SK-N-SH (cell line): ENCODE data around the gene HPCA. TPM values are rescaled to one million over a fixed set of nuclear protein-coding genes. Genes with fewer than 3 reads are reported as not detected.

Experiments
- CTCF ChIA-PET: fragments of 300-600, 350-600 bp; formaldehyde crosslinking; extraction: SDS; loops from one replicate; lab custom pipeline; 2021; lab: Yijun Ruan, JAX
- POLR2A ChIA-PET: fragments of 350-600 bp; sonication (Branson Sonifier 250); formaldehyde crosslinking; extraction: SDS; loops from one replicate; lab custom pipeline; 2020; ENCODE audit warnings: antibody characterized with exemption, inconsistent platforms; lab: Yijun Ruan, JAX
- DNase-seq: peaks from one replicate; pipeline ENCODE4 v3.0.0; 2012
- H2AFZ ChIP-seq: fragments of 200-600 bp; sonication (generic); 2 replicates; pipeline ENCODE4 v1.8.1; 2016; ENCODE audit warnings: antibody characterized with exemption, mild to moderate bottlenecking, low read depth
- H3F3A ChIP-seq: fragments of 200-600 bp; sonication (generic); replicated peaks from 2 replicates; pipeline ENCODE3; 2016; ENCODE audit warnings: antibody characterized with exemption, mild to moderate bottlenecking; ENCODE audit not compliant: insufficient read depth
- H3K27ac ChIP-seq, 2 experiments: fragments of 200-500 bp in 1 of 2; fragments of 200-600 bp in 1 of 2; sonication (Bioruptor generic) in 1 of 2; sonication (generic), shearing (Covaris generic) in 1 of 2; 2 replicates each; pipeline versions ENCODE4 v1.5.1 to v1.6.1; 2014 to 2016; ENCODE audit warnings: low read depth in 2 of 2, inconsistent platforms in 1 of 2, low read length in 1 of 2, mild to moderate bottlenecking in 1 of 2, mixed read lengths in 1 of 2
- H3K27me3 ChIP-seq: fragments of 200-600 bp; sonication (generic), shearing (Covaris generic); 2 replicates; pipeline ENCODE4 v1.6.1; 2016; ENCODE audit warnings: mixed run types; ENCODE audit not compliant: insufficient read depth
- H3K36me3 ChIP-seq, 2 experiments: fragments of 200-500 bp in 1 of 2; fragments of 200-600 bp in 1 of 2; sonication (Bioruptor generic) in 1 of 2; sonication (generic) in 1 of 2; replicated peaks in 1 of 2; 2 replicates each; pipeline versions ENCODE3 to v1.5.1; 2014 to 2016; ENCODE audit warnings: low read length in 1 of 2, mild to moderate bottlenecking in 1 of 2; ENCODE audit not compliant: insufficient read depth in 2 of 2, control insufficient read depth in 1 of 2
- H3K4me1 ChIP-seq, 2 experiments: fragments of 200-500 bp in 1 of 2; fragments of 200-600 bp in 1 of 2; sonication (Bioruptor generic) in 1 of 2; sonication (generic), shearing (Covaris generic) in 1 of 2; 2 replicates each; pipeline versions ENCODE4 v1.5.1 to v1.6.1; 2014 to 2016; ENCODE audit warnings: low read depth in 1 of 2, low read length in 1 of 2, mixed run types in 1 of 2; ENCODE audit not compliant: insufficient read depth in 2 of 2, control insufficient read depth in 1 of 2
- H3K4me2 ChIP-seq: fragments of 200-600 bp; sonication (generic), shearing (Covaris generic); 2 replicates; pipeline ENCODE4 v1.6.1; 2017; ENCODE audit warnings: mixed run types
- H3K4me3 ChIP-seq, 2 experiments: fragments of 200-500 bp in 1 of 2; fragments of 200-600 bp in 1 of 2; sonication (Bioruptor generic) in 1 of 2; sonication (generic), shearing (Covaris generic) in 1 of 2; 2 replicates each; pipeline versions ENCODE4 v1.5.1 to v1.8.1; 2014 to 2016; ENCODE audit warnings: low read depth in 2 of 2, inconsistent platforms in 1 of 2, low read length in 1 of 2, mild to moderate bottlenecking in 1 of 2, mixed read lengths in 1 of 2, moderate library complexity in 1 of 2
- H3K79me2 ChIP-seq: fragments of 200-600 bp; sonication (generic); 2 replicates; pipeline ENCODE4 v1.8.1; 2017; ENCODE audit warnings: mild to moderate bottlenecking; ENCODE audit not compliant: insufficient read depth
- H3K9ac ChIP-seq: fragments of 200-600 bp; sonication (generic); 2 replicates; pipeline ENCODE4 v1.6.1; 2017; ENCODE audit warnings: mixed run types
- H3K9me2 ChIP-seq: fragments of 200-600 bp; sonication (generic); 2 replicates; pipeline ENCODE4 v1.6.1; 2017; ENCODE audit warnings: mixed run types
- H3K9me3 ChIP-seq: fragments of 200-600 bp; sonication (generic); 2 replicates; pipeline ENCODE4 v1.6.1; 2017; ENCODE audit warnings: mixed run types, mild to moderate bottlenecking, moderate library complexity
- H4K20me1 ChIP-seq: fragments of 200-600 bp; sonication (generic); 2 replicates; pipeline ENCODE4 v1.6.1; 2017; ENCODE audit warnings: mild to moderate bottlenecking, mixed run types; ENCODE audit not compliant: insufficient read depth
- CTCF ChIP-seq: fragments of 200-600 bp; sonication (generic); IDR thresholded peaks from 2 replicates; pipeline ENCODE4 v1.6.1; 2017; ENCODE audit warnings: antibody characterized with exemption, mild to moderate bottlenecking, moderate library complexity
- EP300 ChIP-seq, 2 experiments: IDR thresholded peaks; 2 replicates each; pipeline versions ENCODE4 v1.4.0 to v1.6.1; 2012; ENCODE audit warnings: borderline replicate concordance in 1 of 2, low read depth in 1 of 2, low read length in 1 of 2
- FOSL2 ChIP-seq: IDR thresholded peaks from 2 replicates; pipeline ENCODE4 v1.4.0; 2012; ENCODE audit warnings: low read depth, mild to moderate bottlenecking, moderate library complexity, borderline replicate concordance
- FOXJ3 ChIP-seq: sonication (generic); formaldehyde crosslinking; IDR thresholded peaks from 2 replicates; pipeline ENCODE4 v1.5.1; 2020; ENCODE audit warnings: mild to moderate bottlenecking, missing genetic modification reagents
- FOXM1 ChIP-seq: IDR thresholded peaks from 2 replicates; pipeline ENCODE4 v1.4.0; 2012; ENCODE audit warnings: low read depth, mild to moderate bottlenecking
- GABPA ChIP-seq: IDR thresholded peaks from 2 replicates; pipeline ENCODE4 v1.4.0; 2012; ENCODE audit warnings: low read depth, mild to moderate bottlenecking
- JUND ChIP-seq: IDR thresholded peaks from 2 replicates; pipeline ENCODE4 v1.4.0; 2012
- MXI1 ChIP-seq: IDR thresholded peaks from 2 replicates; pipeline ENCODE4 v1.6.1; 2012; ENCODE audit warnings: mild to moderate bottlenecking, low read depth, low read length, improper control_type of control experiment
- POLR2AphosphoS5 ChIP-seq: IDR thresholded peaks from 2 replicates; pipeline ENCODE4 v1.6.1; 2012; ENCODE audit warnings: low read depth, low read length
- RCOR1 ChIP-seq: fragments of 150-350 bp; IDR thresholded peaks from 2 replicates; pipeline ENCODE4 v1.6.1; 2017; ENCODE audit warnings: antibody characterized with exemption, low read length
- RFX5 ChIP-seq: IDR thresholded peaks from 2 replicates; pipeline ENCODE4 v1.6.1; 2012; ENCODE audit warnings: mild to moderate bottlenecking, improper control_type of control experiment, low read length
- RXRA ChIP-seq: IDR thresholded peaks from 2 replicates; pipeline ENCODE4 v1.4.0; 2012; ENCODE audit warnings: low read depth, mild to moderate bottlenecking, borderline replicate concordance
- TEAD4 ChIP-seq: IDR thresholded peaks from 2 replicates; pipeline ENCODE4 v1.4.0; 2012; ENCODE audit warnings: mild to moderate bottlenecking, borderline replicate concordance; ENCODE audit not compliant: insufficient read depth
- USF1 ChIP-seq: IDR thresholded peaks from 2 replicates; pipeline ENCODE4 v1.4.0; 2012; ENCODE audit warnings: low read depth, borderline replicate concordance
- USF2 ChIP-seq: fragments of 150-350 bp; IDR thresholded peaks from 2 replicates; pipeline ENCODE4 v1.6.1; 2017; ENCODE audit warnings: antibody characterized with exemption, low read length, low read depth, borderline replicate concordance
- YY1 ChIP-seq: IDR thresholded peaks from 2 replicates; pipeline ENCODE4 v1.4.0; 2012; ENCODE audit warnings: low read depth, mild to moderate bottlenecking
- WGBS: methylation state at CpG from one replicate; pipeline ENCODE4 v1.1.6; 2017; ENCODE audit warnings: low lambda C conversion rate; 5-methylcytosine and 5-hydroxymethylcytosine counted together
- polyA plus RNA-seq, 3 experiments: library from polyadenylated mRNA; depleted of rRNA; stranded (reverse); fragments of >200 nt; gene quantifications; 2 replicates each; pipeline ENCODE4 v1.2.3, GENCODE V29; 2012

The HPCA gene
- polyA plus RNA-seq, 1 of the 3 experiments (the other 2 are of a cell fraction) = not detected

GRCh38 chr1:32910319-32910718 is 24.0 kb downstream of the HPCA start:
- no peak for DNase-seq
- ChIA-PET CTCF (no interaction called here), POLR2A (no interaction called here)
- Histone ChIP-seq H3K9ac (no peak overlapping the region), H3K4me1 (no peaks in the 10 kb centered on the region), H3K36me3 (no peaks in the 10 kb centered on the region), H3K27me3 (no peaks in the 10 kb centered on the region), H2AFZ (no peak overlapping the region), H3K27ac (no peak overlapping the region), H4K20me1 (no peaks in the 10 kb centered on the region), H3K79me2 (no peaks in the 10 kb centered on the region), H3K4me2 (no peak overlapping the region), H3K9me2 (no peaks in the 10 kb centered on the region), H3K4me3 (no peak overlapping the region), H3K9me3 (no peaks in the 10 kb centered on the region), H3F3A (peaks cover 4% of the 10 kb centered on the region)
- WGBS = 60% methylated on average over 5 of the region's 5 CpGs
- TF ChIP-seq USF2 = no peak
- no peak for TF ChIP-seq JUND
- no peak for TF ChIP-seq EP300 (IDR thresholded peaks at IDR 0.05; ENCODE audit: borderline replicate concordance in 1 of 2, low read depth in 1 of 2, low read length in 1 of 2)
- TF ChIP-seq MXI1 = no peak
- no peak for TF ChIP-seq TEAD4
- TF ChIP-seq FOXM1 = no peak

- no peaks in the 10 kb centered on the region for H3K27me3 ChIP-seq
- H3K9ac ChIP-seq = no peak overlapping the region
- DNase-seq = no peak
- H3K79me2 ChIP-seq = no peaks in the 10 kb centered on the region
- H3K4me1 ChIP-seq = peaks cover 0 to 11% of the 10 kb centered on the region in 2 experiments; a peak in 1 of 4 replicates
- ChIA-PET CTCF (interaction anchor here (1.4 to 2.3 kb wide), 3 partner anchors 17 to 170 kb away, joined by 4 to 9 read pairs (median 7); no protein-coding TSS in a partner anchor), POLR2A (no interaction called here)
- H2AFZ ChIP-seq = no peak overlapping the region
- no peak overlapping the region for H3K27ac ChIP-seq
- H4K20me1 ChIP-seq = no peaks in the 10 kb centered on the region
- TF ChIP-seq USF1 (no peak), RFX5 (no peak), TEAD4 (no peak), POLR2AphosphoS5 (no peak), GABPA (no peak), YY1 (no peak), RXRA (no peak), FOXJ3 (no peak), EP300 (IDR thresholded peaks at IDR 0.05; ENCODE audit: borderline replicate concordance in 1 of 2, low read depth in 1 of 2, low read length in 1 of 2) (no peak), FOSL2 (no peak), RCOR1 (no peak), MXI1 (no peak), CTCF (no peak)
- H3K4me3 ChIP-seq = no peak overlapping the region
- H3K4me2 ChIP-seq = no peak overlapping the region
- H3K9me2 ChIP-seq = no peaks in the 10 kb centered on the region
- H3K9me3 ChIP-seq = no peaks in the 10 kb centered on the region
- H3K36me3 ChIP-seq = no peaks in the 10 kb centered on the region
- 83% methylated on average over 12 of the region's 12 CpGs for WGBS
- H3F3A ChIP-seq = peaks cover 7% of the 10 kb centered on the region
Measured at GRCh38 chr1:32915766-32916706, 29.7 kb downstream of the HPCA start.
